Ishikawa (cell line): ENCODE results near the gene RBMS1.

Source experiments
- FOXM1 ChIP-seq: IDR thresholded peaks from 2 replicates; pipeline ENCODE4 v1.6.1; 2012; ENCODE audit warnings: low read depth, borderline replicate concordance
- MAX ChIP-seq: IDR thresholded peaks from 2 replicates; pipeline ENCODE4 v1.6.1; 2012
- RAD21 ChIP-seq: IDR thresholded peaks from 2 replicates; pipeline ENCODE4 v1.6.1; 2012; ENCODE audit warnings: low read depth
- YY1 ChIP-seq: IDR thresholded peaks from 2 replicates; pipeline ENCODE4 v1.6.1; 2012; ENCODE audit warnings: low read depth
- ZBTB7A ChIP-seq: IDR thresholded peaks from 2 replicates; pipeline ENCODE4 v1.6.1; 2012; ENCODE audit warnings: low read depth
- TF ChIP-seq, protein P1 (sequence below): IDR thresholded peaks from 2 replicates; pipeline ENCODE4 v1.6.1; 2012; ENCODE audit warnings: low read depth, mild to moderate bottlenecking

DNA sequence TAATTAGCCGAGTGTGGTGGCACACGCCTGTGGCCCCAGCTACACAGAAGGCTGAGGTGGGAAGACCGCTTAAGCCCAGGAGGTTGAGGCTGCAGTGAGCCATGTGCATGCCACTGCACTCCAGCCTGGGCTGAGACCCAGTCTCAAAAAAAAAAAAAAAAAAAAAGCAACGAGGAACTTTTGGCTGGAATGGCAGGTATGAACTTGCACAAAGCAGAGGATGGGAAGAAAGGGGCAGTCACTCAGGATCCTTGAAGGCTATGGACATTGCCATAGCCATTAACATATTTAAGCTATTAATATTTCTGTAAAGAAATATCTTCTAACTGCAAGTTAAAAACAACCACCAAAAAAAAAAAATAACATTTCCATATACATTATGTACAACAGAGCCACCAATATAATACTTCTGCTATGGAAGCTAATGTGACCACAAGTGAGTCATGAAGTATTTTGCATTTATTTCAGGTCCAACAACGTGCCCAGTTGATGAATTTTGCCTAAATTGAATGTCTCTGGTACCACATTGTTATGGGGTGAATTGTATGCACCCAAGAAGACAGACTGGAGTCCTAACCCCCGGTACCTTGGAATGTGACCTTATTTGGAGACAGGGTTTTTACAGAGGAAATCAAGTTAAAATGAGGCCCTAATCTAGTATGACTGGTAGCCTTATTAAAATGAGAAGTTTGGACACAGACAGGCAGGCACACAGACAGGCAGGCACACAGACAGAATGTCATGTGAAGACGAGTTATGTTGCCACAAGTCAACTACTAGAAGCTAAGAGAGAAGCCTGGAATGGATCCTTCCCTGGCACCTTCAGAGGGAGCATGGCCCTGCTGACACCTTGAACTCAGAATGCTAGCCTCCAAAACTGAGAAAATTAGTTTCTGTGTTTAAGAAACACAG lies 102.8 kb downstream of the RBMS1 start:
- no peak for TF ChIP-seq FOXM1
- TF ChIP-seq YY1 = no peak
- no peak for TF ChIP-seq ZBTB7A
- no peak for TF ChIP-seq MAX
- no peak for TF ChIP-seq RAD21
- TF ChIP-seq, protein P1, sequence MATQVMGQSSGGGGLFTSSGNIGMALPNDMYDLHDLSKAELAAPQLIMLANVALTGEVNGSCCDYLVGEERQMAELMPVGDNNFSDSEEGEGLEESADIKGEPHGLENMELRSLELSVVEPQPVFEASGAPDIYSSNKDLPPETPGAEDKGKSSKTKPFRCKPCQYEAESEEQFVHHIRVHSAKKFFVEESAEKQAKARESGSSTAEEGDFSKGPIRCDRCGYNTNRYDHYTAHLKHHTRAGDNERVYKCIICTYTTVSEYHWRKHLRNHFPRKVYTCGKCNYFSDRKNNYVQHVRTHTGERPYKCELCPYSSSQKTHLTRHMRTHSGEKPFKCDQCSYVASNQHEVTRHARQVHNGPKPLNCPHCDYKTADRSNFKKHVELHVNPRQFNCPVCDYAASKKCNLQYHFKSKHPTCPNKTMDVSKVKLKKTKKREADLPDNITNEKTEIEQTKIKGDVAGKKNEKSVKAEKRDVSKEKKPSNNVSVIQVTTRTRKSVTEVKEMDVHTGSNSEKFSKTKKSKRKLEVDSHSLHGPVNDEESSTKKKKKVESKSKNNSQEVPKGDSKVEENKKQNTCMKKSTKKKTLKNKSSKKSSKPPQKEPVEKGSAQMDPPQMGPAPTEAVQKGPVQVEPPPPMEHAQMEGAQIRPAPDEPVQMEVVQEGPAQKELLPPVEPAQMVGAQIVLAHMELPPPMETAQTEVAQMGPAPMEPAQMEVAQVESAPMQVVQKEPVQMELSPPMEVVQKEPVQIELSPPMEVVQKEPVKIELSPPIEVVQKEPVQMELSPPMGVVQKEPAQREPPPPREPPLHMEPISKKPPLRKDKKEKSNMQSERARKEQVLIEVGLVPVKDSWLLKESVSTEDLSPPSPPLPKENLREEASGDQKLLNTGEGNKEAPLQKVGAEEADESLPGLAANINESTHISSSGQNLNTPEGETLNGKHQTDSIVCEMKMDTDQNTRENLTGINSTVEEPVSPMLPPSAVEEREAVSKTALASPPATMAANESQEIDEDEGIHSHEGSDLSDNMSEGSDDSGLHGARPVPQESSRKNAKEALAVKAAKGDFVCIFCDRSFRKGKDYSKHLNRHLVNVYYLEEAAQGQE = no peak
